HCT116 (cell line): Measurements from ENCODE around the gene KCTD19. TPM values are rescaled to one million over a fixed set of nuclear protein-coding genes. Genes with fewer than 3 reads are reported as not detected.
"Not testable (repeated sequence)": the region's sequence is repeated elsewhere in the genome, so short reads cannot be mapped to it uniquely, and the experiment has no call there.

Source experiments
- ATAC-seq: fragments of 200-7000 bp; cut with Tn5 transposase; 2 replicates; pipeline ENCODE4 v1.9.1; 2020; ENCODE audit warnings: mild to moderate bottlenecking, moderate library complexity
- BruUV-seq: library from RNA; stranded (reverse); fragments of 400-500 nt; replicated peaks from 2 replicates; lab custom pipeline; 2021; lab: Mats Ljungman, UMichigan
- CTCF ChIA-PET: fragments of 300-600 bp; sonication (Branson Sonifier 250); formaldehyde crosslinking; loops from one replicate; lab custom pipeline; 2021; ENCODE audit warnings: antibody characterized with exemption; lab: Charles Lee
- POLR2A ChIA-PET: fragments of 300-600, 350-600 bp; sonication (Branson Sonifier 250); formaldehyde crosslinking; loops from one replicate; lab custom pipeline; 2021; ENCODE audit warnings: antibody characterized with exemption; lab: Charles Lee
- RAD21 ChIA-PET, 2 experiments: fragments of 300-600 bp; sonication (Branson Sonifier 250); formaldehyde crosslinking; loops; one replicate each; lab custom pipeline; 2023; ENCODE audit warnings: low total read pairs in 2 of 2; ENCODE audit not compliant: uncharacterized antibody in 2 of 2, unreplicated experiment in 2 of 2, low non-redundant PET in 1 of 2; lab: Charles Lee
- DNase-seq: peaks from one replicate; pipeline ENCODE4 v3.0.0-alpha.2; 2010; ENCODE audit warnings: low read depth, low spot score
- H2AFZ ChIP-seq: fragments of 200-600 bp; shearing (Covaris generic), sonication (generic); 2 replicates; pipeline ENCODE4 v1.6.1; 2017; ENCODE audit warnings: low read depth, mixed run types, mixed read lengths, antibody characterized with exemption, low read length; ENCODE audit not compliant: poor library complexity, severe bottlenecking
- H3K27ac ChIP-seq: 2 replicates; pipeline ENCODE4 v1.5.1; 2012; ENCODE audit warnings: low read depth, low read length
- H3K27me3 ChIP-seq: fragments of 200-600 bp; sonication (generic); 2 replicates; pipeline ENCODE4 v1.6.1; 2016; ENCODE audit warnings: mixed run types, low read length, mixed read lengths; ENCODE audit not compliant: insufficient read depth
- H3K36me3 ChIP-seq, 2 experiments: fragments of 200-500 bp in 1 of 2; fragments of 200-600 bp in 1 of 2; sonication (Bioruptor generic) in 1 of 2; sonication (generic) in 1 of 2; 2 replicates each; pipeline versions ENCODE4 v1.5.1 to v1.6.1; 2014 to 2016; ENCODE audit warnings: low read length in 2 of 2, inconsistent platforms in 1 of 2, mixed read lengths in 1 of 2, mixed run types in 1 of 2; ENCODE audit not compliant: insufficient read depth in 2 of 2, control insufficient read depth in 1 of 2
- H3K4me1 ChIP-seq, 2 experiments: fragments of 200-600 bp in 1 of 2; sonication (generic) in 1 of 2; 2 replicates each; pipeline versions ENCODE4 v1.5.1 to v1.6.1; 2012 to 2017; ENCODE audit warnings: low read length in 2 of 2, inconsistent platforms in 1 of 2, mild to moderate bottlenecking in 1 of 2, mixed read lengths in 1 of 2, mixed run types in 1 of 2, moderate library complexity in 1 of 2; ENCODE audit not compliant: insufficient read depth in 2 of 2, control insufficient read depth in 1 of 2
- H3K4me2 ChIP-seq: fragments of 200-600 bp; sonication (generic); 2 replicates; pipeline ENCODE4 v1.6.1; 2017; ENCODE audit warnings: mixed run types, low read length, mixed read lengths
- H3K4me3 ChIP-seq, 2 experiments: fragments of 200-600 bp in 1 of 2; sonication (generic) in 1 of 2; replicated peaks in 1 of 2; 2 replicates each; pipeline ENCODE4 v1.5.1; 2011 to 2016; ENCODE audit warnings: low read length in 2 of 2, control low read depth in 1 of 2, low read depth in 1 of 2, mild to moderate bottlenecking in 1 of 2, mixed read lengths in 1 of 2, mixed run types in 1 of 2
- H3K79me2 ChIP-seq: fragments of 200-600 bp; sonication (generic); 2 replicates; pipeline ENCODE4 v1.6.1; 2017; ENCODE audit warnings: mild to moderate bottlenecking, mixed run types, low read length, moderate library complexity, mixed read lengths; ENCODE audit not compliant: insufficient read depth
- H3K9ac ChIP-seq: fragments of 200-600 bp; sonication (generic); 2 replicates; pipeline ENCODE4 v1.6.1; 2016; ENCODE audit warnings: low read length, mixed read lengths
- H3K9me2 ChIP-seq: fragments of 200-600 bp; sonication (generic), shearing (Covaris generic); 2 replicates; pipeline ENCODE4 v1.6.1; 2017; ENCODE audit warnings: mixed run types, mild to moderate bottlenecking, moderate library complexity; ENCODE audit not compliant: insufficient read depth
- H3K9me3 ChIP-seq, 2 experiments: fragments of 200-500 bp in 1 of 2; fragments of 200-600 bp in 1 of 2; sonication (Bioruptor generic) in 1 of 2; sonication (generic) in 1 of 2; 2 replicates each; pipeline ENCODE4 v1.6.1; 2014 to 2017; ENCODE audit warnings: low read length in 2 of 2, mixed read lengths in 2 of 2, inconsistent platforms in 1 of 2, low read depth in 1 of 2, mild to moderate bottlenecking in 1 of 2, mixed run types in 1 of 2, moderate library complexity in 1 of 2; ENCODE audit not compliant: control insufficient read depth in 1 of 2, insufficient read depth in 1 of 2
- H4K20me1 ChIP-seq: fragments of 200-600 bp; sonication (generic), shearing (Covaris generic); 2 replicates; pipeline ENCODE4 v1.6.1; 2017; ENCODE audit warnings: mixed run types, mild to moderate bottlenecking, moderate library complexity; ENCODE audit not compliant: insufficient read depth
- CBX3 ChIP-seq: IDR thresholded peaks from 2 replicates; pipeline ENCODE4 v1.6.1; 2012; ENCODE audit warnings: low read depth
- CEBPB ChIP-seq: IDR thresholded peaks from 2 replicates; pipeline ENCODE4 v1.6.1; 2012; ENCODE audit warnings: low read depth
- EGR1 ChIP-seq: IDR thresholded peaks from 2 replicates; pipeline ENCODE4 v1.6.1; 2012; ENCODE audit warnings: low read depth
- ELF1 ChIP-seq: IDR thresholded peaks from 2 replicates; pipeline ENCODE4 v1.6.1; 2012; ENCODE audit warnings: low read depth, borderline replicate concordance
- EZH2 ChIP-seq: fragments of 200-600 bp; sonication (generic); IDR thresholded peaks from 2 replicates; pipeline ENCODE4 v1.6.1; 2017; ENCODE audit warnings: antibody characterized with exemption, mixed run types
- POLR2AphosphoS5 ChIP-seq: IDR thresholded peaks from 2 replicates; pipeline ENCODE4 v1.6.1; 2011; ENCODE audit warnings: mild to moderate bottlenecking, low read depth, low read length, moderate library complexity
- RAD21 ChIP-seq: IDR thresholded peaks from 2 replicates; pipeline ENCODE4 v1.6.1; 2012; ENCODE audit warnings: low read depth, mild to moderate bottlenecking
- REST ChIP-seq: IDR thresholded peaks from 2 replicates; pipeline ENCODE4 v1.6.1; 2012; ENCODE audit warnings: low read depth
- SRF ChIP-seq: IDR thresholded peaks from 2 replicates; pipeline ENCODE4 v1.6.1; 2012; ENCODE audit warnings: low read depth
- YY1 ChIP-seq: IDR thresholded peaks from 2 replicates; pipeline ENCODE4 v1.6.1; 2011; ENCODE audit warnings: low read length, low read depth, moderate library complexity, mild to moderate bottlenecking; ENCODE audit not compliant: insufficient replicate concordance; ENCODE audit errors: extremely low read depth
- ZFX ChIP-seq: fragments of 450-650 bp; IDR thresholded peaks from 2 replicates; pipeline ENCODE4 v1.6.1; 2017
- ZNF274 ChIP-seq: fragments of 200-500 bp; sonication (Bioruptor generic); IDR thresholded peaks from 2 replicates; pipeline ENCODE4 v1.6.1; 2014; ENCODE audit warnings: mild to moderate bottlenecking, low read depth, low read length, inconsistent platforms
- intact Hi-C: fragments of 100-400 bp; cut with micrococcal nuclease; formaldehyde crosslinking; loops from 2 replicates; pipeline ENCODE4 v1.10.0; 2022
- total RNA-seq: library from RNA; stranded (reverse); gene quantifications from one replicate; pipeline ENCODE4 v1.2.1, GENCODE V29; 2021; ENCODE audit not compliant: unreplicated experiment
- TF ChIP-seq, protein P1 (sequence below): IDR thresholded peaks from 2 replicates; pipeline ENCODE4 v1.6.1; 2012
- TF ChIP-seq, protein P2 (sequence below), 3 experiments: fragments of 200-600 bp in 1 of 3; sonication (generic) in 1 of 3; IDR thresholded peaks in 2 of 3; conservative IDR thresholded peaks in 1 of 3; 2 replicates each; pipeline ENCODE4 v1.5.1; 2012 to 2017; ENCODE audit warnings: low read depth in 2 of 3, low read length in 2 of 3, antibody characterized with exemption in 1 of 3, borderline replicate concordance in 1 of 3, control low read depth in 1 of 3, mild to moderate bottlenecking in 1 of 3, mixed read lengths in 1 of 3, mixed run types in 1 of 3, moderate library complexity in 1 of 3; ENCODE audit not compliant: insufficient read depth in 1 of 3
- TF ChIP-seq, protein P3 (sequence below): IDR thresholded peaks from 2 replicates; pipeline ENCODE4 v1.6.1; 2012

The KCTD19 gene
- total RNA-seq, 1 experiment from 2014 or later, result not detected

DNA sequence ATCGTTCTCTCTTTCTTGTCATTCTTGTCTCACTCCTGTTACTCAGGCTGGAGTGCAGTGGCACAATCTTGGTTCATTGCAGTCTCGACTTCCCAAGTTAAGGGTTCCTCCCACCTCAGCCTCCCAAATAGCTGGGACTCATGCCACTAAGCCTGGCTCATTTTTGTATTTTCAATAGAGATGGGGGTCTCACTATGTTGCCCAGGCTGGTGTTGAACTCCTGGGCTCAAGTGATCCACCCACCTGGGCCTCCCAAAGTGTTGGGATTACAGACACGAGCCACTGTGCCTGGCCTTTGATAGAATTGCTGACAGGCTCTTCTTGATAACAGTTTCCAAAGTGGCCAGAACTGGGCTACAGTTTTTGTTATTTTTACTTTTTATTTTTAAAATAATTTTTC, 34.5 kb upstream of the KCTD19 start:
- ATAC-seq (no peak), DNase-seq (no peak)
- no TSS peak for BruUV-seq
- intact Hi-C loops, result no loop called here
- Histone ChIP-seq H3K36me3 (no peaks in the 10 kb centered on the region), H3K27me3 (peaks cover 5% of the 10 kb centered on the region), H3K4me3 (no peak overlapping the region), H2AFZ (no peak overlapping the region), H3K9me3 (no peaks in the 10 kb centered on the region), H4K20me1 (no peaks in the 10 kb centered on the region), H3K4me2 (no peak overlapping the region), H3K9me2 (no peaks in the 10 kb centered on the region), H3K9ac (no peak overlapping the region), H3K4me1 (peaks cover 5 to 16% of the 10 kb centered on the region in 2 experiments), H3K79me2 (no peaks in the 10 kb centered on the region), H3K27ac (no peak overlapping the region)
- TF ChIP-seq RAD21 (no peak), REST (no peak), CEBPB (no peak), ELF1 (no peak), CBX3 (no peak), SRF (no peak), ZFX (no peak), EZH2 (no peak), EGR1 (no peak), YY1 (no peak), ZNF274 (no peak), POLR2AphosphoS5 (no peak)
- TF ChIP-seq, protein P1, sequence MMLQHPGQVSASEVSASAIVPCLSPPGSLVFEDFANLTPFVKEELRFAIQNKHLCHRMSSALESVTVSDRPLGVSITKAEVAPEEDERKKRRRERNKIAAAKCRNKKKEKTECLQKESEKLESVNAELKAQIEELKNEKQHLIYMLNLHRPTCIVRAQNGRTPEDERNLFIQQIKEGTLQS, result no peak
- TF ChIP-seq, protein P2, sequence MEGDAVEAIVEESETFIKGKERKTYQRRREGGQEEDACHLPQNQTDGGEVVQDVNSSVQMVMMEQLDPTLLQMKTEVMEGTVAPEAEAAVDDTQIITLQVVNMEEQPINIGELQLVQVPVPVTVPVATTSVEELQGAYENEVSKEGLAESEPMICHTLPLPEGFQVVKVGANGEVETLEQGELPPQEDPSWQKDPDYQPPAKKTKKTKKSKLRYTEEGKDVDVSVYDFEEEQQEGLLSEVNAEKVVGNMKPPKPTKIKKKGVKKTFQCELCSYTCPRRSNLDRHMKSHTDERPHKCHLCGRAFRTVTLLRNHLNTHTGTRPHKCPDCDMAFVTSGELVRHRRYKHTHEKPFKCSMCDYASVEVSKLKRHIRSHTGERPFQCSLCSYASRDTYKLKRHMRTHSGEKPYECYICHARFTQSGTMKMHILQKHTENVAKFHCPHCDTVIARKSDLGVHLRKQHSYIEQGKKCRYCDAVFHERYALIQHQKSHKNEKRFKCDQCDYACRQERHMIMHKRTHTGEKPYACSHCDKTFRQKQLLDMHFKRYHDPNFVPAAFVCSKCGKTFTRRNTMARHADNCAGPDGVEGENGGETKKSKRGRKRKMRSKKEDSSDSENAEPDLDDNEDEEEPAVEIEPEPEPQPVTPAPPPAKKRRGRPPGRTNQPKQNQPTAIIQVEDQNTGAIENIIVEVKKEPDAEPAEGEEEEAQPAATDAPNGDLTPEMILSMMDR (IDR thresholded peaks at IDR 0.05 in 2 of 3, conservative IDR thresholded peaks at IDR 0.05 in 1 of 3; ENCODE audit: borderline replicate concordance in 1 of 3, insufficient read depth in 1 of 3, low read depth in 2 of 3, low read length in 2 of 3), result no peak
- TF ChIP-seq, protein P3, sequence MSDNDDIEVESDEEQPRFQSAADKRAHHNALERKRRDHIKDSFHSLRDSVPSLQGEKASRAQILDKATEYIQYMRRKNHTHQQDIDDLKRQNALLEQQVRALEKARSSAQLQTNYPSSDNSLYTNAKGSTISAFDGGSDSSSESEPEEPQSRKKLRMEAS, result no peak
- ChIA-PET RAD21 (no interaction called here), POLR2A (no interaction called here), CTCF (no interaction called here)

GRCh38 chr16:67359540-67360269, 33.2 kb upstream of the KCTD19 start:
- H3K4me3 ChIP-seq, H3K4me2 ChIP-seq, RAD21 ChIA-PET, H3K79me2 ChIP-seq, BruUV-seq, H3K9me2 ChIP-seq, H3K27ac ChIP-seq, H4K20me1 ChIP-seq, H2AFZ ChIP-seq, DNase-seq, ATAC-seq, H3K9me3 ChIP-seq, H3K36me3 ChIP-seq, H3K9ac ChIP-seq, intact Hi-C loops, H3K27me3 ChIP-seq, POLR2A ChIA-PET: not testable (repeated sequence)
- H3K4me1 ChIP-seq, result peaks cover 5 to 16% of the 10 kb centered on the region in 2 experiments
- CTCF ChIA-PET, result interaction anchor here (0.6 kb wide), 1 partner anchor 50 kb away, joined by 3 read pairs; no protein-coding TSS in a partner anchor
